GM18861 (cell line): ENCODE data around the gene TMEM86A.
A peak's percentile ranks its signal among the peaks of the same experiment; 100 is the strongest.
"Not testable (repeated sequence)": the region's sequence is repeated elsewhere in the genome, so short reads cannot be mapped to it uniquely, and the experiment has no call there.

Experiments
- ATAC-seq: cut with Tn5 transposase; IDR thresholded peaks from one replicate; pipeline ENCODE4 v1.9.1; 2021; ENCODE audit not compliant: unreplicated experiment

Gene TMEM86A

DNA sequence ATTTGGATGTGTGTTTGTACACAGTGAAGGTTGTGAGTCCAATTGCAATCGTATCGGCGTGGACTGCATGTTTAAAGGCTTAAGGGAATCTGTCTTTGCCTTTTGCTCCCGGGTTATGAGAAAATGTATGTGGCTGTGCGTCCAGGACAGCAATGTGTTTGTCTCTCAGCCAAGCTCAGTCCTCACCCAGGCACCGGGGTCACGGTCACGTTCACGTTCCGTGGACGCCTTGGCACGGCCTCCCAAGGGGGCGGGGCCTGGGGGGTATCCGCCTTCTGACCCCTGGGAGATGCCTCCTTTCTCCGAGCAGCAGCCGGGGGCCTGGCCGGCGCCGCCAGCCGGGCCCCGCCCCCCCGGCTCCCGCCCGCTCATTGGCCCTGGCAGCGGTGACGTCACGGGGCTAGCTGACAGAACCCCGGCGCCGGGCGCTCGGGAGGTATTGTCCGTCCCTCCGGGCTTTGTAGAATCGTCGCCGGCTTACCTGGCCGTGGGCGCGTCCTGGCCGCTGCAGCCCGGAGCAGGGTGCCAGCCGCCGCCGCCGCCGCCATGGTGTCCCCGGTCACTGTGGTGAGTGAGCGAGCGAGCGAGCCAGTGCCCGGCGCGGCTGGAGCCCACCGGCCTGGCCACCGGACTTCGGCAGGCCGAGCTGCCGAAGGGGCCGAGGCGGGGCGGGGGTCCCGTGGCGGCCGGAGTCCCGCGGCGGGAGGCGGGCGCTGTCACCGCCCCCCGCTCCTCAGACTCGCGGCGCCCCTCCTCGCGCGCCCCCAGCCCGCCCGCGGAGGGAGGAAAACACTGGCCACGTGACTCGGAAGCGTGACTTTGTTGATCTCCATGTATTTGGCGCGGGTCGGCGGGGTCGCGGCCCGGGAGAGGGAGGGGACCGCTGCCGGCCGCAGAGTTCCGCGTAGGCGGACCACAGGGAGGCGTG is at the start of gene TMEM86A:
Gene TMEM86A (plus strand): TSS at position 439 of the 928 bp plus-strand sequence. CDS start 108 bp downstream, at position 547.
- peak; percentile 81 for ATAC-seq

DNA sequence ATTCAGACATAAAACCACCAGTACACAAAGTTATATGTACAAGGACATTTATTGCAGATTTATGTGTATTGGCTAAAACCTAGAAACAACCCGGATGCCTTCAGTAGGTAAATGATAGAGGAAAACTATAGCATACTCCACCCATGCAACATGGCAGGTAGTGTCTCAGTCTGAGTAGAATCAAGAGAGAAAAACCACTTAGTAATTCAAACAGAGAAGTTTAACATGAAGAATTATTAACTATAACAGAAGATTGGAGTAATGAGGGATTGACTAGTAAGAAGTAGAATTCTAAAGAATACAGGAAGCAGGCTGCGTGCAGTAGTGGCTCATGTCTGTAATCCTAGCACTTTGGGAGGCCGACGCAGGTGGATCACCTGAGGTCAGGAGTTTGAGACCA is 48.2 kb upstream of the TMEM86A start:
- no peak for ATAC-seq

DNA sequence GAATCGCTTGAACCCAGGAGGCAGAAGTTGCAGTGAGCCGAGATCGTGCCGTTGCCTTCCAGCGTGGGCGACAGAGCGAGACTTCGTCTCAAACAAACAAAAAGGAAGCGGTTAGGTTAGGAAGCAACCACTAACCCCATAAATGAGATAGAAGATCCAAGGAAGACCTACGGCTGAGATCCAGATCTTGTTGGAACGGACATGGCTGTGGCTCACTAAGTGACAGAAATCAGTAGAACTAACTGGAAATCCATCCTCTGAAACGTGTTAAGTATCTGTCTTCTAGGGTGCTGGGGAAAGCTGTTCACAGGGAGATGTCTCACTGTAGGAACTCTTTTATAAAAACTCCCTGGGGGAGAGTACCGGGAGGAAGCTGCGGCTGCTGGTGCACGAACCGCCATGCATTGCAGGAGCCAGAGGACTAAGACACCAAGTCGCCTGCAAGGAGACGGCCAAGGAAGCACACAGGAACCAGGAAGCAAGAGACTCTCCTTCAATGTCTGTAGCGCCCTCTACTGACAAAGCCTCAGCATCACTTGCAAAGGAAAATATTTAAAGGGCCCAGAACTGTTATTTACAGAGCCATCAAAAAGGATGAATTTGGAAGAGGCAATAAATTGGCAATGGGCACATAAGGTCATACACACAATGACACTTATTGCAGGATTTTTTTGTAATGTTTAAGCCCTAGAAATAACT is 47.6 kb upstream of the TMEM86A start:
- no peak for ATAC-seq

DNA sequence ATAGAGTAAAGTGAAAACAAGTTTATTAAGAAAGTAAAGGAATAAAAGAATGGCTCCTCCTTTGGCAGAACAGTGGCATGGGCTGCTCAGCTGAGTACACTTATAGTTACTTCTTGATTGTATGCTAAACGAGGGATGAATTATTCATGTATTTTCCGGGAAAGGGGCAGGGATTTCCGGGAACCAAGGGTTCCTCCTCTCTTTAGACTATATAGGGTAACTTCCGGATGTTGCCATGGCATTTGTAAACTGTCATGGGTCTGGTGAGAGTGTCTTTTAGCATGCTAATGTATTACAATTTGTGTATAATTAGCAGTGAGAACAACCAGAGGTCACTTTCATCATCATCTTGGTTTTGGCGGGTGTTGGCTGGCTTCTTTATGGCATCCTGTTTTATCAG is 40.9 kb upstream of the TMEM86A start:
- no peak for ATAC-seq

DNA sequence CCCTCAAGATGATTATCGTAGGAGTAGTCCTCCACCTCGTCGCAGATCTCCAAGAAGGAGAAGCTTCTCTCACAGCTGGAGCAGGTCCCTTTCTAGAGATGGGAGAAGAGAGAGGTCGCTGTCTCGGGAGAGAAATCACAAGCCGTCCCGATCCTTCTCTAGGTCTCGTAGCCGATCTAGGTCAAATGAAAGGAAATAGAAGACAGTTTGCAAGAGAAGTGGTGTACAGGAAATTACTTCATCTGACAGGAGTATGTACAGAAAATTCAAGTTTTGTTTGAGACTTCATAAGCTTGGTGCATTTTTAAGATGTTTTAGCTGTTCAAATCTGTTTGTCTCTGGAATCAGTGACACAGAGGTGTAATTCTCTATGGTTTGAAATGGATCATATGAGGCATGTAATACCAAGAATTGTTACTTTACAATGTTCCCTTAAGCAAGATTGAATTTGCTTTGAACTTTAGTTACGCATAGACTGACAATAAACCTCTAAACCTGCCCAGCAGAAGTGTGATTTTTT is 33.2 kb upstream of the TMEM86A start:
- not testable (repeated sequence) for ATAC-seq

DNA sequence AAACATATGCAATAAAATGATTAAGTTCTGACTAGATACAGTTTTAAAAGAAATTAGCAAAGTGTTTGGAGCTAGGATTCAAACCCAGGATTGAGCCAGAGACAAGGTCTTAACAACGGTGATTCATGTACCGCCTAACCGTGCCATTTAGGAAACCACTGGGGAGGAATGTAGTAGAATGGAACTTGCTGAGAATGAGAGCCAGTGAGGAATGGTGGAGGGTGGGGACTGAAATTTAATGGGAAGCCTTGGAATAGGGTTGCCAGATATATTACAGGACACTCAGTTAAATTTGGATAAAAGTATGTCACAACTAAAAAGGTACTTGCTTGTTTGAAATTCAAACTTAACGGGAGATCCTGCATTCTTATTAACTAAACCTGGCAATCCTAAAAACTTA is 30.4 kb upstream of the TMEM86A start:
- ATAC-seq: no peak

DNA sequence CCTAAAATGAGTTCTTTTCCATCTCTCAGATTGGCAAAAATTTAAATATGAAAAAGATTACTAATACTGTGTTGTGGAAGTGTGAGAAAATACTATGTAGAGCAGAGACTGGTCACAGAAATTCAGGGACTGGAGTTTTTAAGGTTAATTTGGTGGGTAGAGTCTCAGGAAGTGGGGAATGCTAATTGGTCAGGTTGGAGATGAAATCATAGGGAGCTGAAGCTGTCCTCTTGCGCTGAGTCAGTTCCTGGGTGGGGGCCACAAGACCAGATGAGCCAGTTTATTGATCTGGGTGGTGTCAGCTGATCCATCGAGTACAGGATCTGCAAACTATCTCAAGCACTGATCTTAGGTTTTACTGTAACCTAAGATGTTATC is 29.4 kb upstream of the TMEM86A start:
- no peak for ATAC-seq

- ATAC-seq: no peak
Measured at GRCh38 chr11:18669711-18670110, 28.9 kb upstream of the TMEM86A start.

- ATAC-seq: no peak
Measured at GRCh38 chr11:18671246-18671645, 27.3 kb upstream of the TMEM86A start.

GRCh38 chr11:18672209-18672608 is 26.4 kb upstream of the TMEM86A start:
- not testable (repeated sequence) for ATAC-seq

- no peak for ATAC-seq
Measured at GRCh38 chr11:18676803-18677202, 21.8 kb upstream of the TMEM86A start.

GRCh38 chr11:18677560-18677959 is 21.0 kb upstream of the TMEM86A start:
- ATAC-seq: no peak

GRCh38 chr11:18681949-18682348 is 16.6 kb upstream of the TMEM86A start:
- not testable (repeated sequence) for ATAC-seq

DNA sequence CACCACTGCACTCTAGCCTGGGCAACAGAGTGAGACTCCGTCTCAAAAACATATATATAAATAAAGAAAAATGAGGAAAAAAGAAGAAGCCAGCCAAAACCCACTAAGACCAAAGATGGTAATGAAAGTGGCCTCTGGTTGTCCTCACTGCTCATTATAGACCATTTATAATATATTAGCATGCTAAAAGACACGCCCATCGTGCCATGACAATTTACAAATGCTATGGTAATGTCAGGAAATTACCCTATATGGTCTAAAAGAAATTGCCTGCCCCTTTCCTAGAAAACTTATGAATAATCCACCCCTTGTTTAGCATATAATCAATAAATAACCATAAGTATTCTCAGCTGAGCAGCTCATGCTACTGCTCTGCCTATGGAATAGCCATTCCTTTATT is 16.1 kb upstream of the TMEM86A start:
- ATAC-seq: no peak

GRCh38 chr11:18684267-18684666 is 14.3 kb upstream of the TMEM86A start:
- no peak for ATAC-seq

DNA sequence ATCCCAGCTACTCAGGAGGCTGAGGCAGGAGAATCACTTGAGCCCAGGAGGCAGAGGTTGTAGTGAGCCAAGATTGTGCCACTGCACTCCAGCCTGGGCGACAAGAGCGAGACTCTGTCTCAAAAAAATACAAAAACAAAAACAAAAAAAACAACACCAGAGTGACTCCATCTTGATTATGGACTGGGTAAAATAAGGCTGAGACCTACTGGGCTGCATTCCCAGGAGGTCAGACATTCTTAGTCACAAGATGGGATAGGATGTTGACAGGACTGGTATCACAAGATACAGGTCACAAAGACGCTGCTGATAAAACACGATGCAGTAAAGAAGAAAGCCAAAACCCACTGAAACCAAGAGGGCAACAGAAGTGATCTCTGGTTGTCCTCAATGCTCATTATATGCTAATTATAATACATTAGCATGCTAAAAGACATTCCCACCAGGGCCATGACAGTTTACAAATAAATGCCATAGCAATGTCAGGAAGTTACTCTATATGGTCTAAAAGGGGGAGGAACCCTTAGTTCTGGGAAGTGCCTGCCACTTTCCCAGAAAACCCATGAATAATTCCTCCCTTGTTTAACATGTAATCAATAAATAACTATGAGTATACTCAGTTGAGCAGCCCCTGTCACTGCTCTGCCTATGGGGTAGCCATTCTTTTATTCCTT is 7.0 kb upstream of the TMEM86A start:
- not testable (repeated sequence) for ATAC-seq

- ATAC-seq: no peak
Measured at GRCh38 chr11:18692941-18693760, 5.4 kb upstream of the TMEM86A start.

DNA sequence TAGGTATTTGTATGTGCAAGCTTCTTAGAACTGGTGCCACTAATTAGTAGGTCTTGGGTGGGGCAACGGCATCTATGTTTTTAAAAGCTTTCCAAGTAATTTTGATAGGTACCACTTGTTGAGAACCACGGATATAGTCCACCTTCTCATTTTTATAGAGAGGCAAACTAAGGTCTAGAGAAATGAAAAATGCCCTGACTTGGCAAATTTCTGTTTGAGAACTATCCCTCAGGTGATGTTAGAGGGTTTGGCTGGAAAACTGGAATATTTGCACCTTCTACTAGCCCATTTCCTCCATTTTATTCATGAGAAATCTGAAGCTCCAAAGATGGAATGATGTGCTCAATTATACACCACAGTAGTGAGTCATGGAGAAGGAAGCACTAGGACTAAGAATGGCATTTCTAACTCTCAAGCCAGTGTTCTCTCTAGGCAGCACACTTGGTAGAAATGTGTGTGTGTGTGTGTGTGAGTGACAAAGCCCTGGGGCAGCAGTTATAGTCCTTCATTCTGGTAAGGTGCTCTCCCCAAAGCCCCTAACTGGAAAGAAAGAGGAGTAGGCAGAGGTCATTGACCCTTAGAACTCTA is 1.8 kb upstream of the TMEM86A start:
- no peak for ATAC-seq

- no peak for ATAC-seq
Measured at GRCh38 chr11:18697576-18697975, 1.0 kb upstream of the TMEM86A start.

- ATAC-seq: no peak
Measured at GRCh38 chr11:18699269-18699596, 654 bp downstream of the TMEM86A start.
